HG03354 (cell line): ENCODE data around the gene SNED1.

Experiments used
- ATAC-seq: cut with Tn5 transposase; IDR thresholded peaks from one replicate; pipeline ENCODE4 v1.9.1; 2021; ENCODE audit warnings: mild to moderate bottlenecking; ENCODE audit not compliant: unreplicated experiment, poor library complexity, severe bottlenecking

SNED1 gene

GRCh38 chr2:240997856-240998705 is at the start of gene SNED1:
Gene SNED1 (plus strand): TSS chr2:240998618. CDS start chr2:240998838, 220 bp downstream.
- ATAC-seq: no peak

GRCh38 chr2:240948905-240949790 is 49.3 kb upstream of the SNED1 start:
- no peak for ATAC-seq

- no peak for ATAC-seq
Measured at GRCh38 chr2:240949791-240950705, 48.4 kb upstream of the SNED1 start.

GRCh38 chr2:240951045-240951594 is 47.3 kb upstream of the SNED1 start:
- no peak for ATAC-seq

- no peak for ATAC-seq
Measured at GRCh38 chr2:240952496-240953246, 45.7 kb upstream of the SNED1 start.

GRCh38 chr2:240953426-240954410 is 44.7 kb upstream of the SNED1 start:
- ATAC-seq: no peak

GRCh38 chr2:240954436-240955305 is 43.7 kb upstream of the SNED1 start:
- no peak for ATAC-seq

- no peak for ATAC-seq
Measured at GRCh38 chr2:240955306-240956170, 42.9 kb upstream of the SNED1 start.

- ATAC-seq: no peak
Measured at GRCh38 chr2:240956171-240956934, 42.1 kb upstream of the SNED1 start.

- no peak for ATAC-seq
Measured at GRCh38 chr2:240956935-240957655, 41.3 kb upstream of the SNED1 start.

- ATAC-seq: no peak
Measured at GRCh38 chr2:240957656-240958365, 40.6 kb upstream of the SNED1 start.

GRCh38 chr2:240958366-240959213 is 39.8 kb upstream of the SNED1 start:
- ATAC-seq: no peak
